OCI-LY1 (cell line): ENCODE data around the gene SAT2.
A peak's percentile ranks its signal among the peaks of the same experiment; 100 is the strongest.

Experiments
- H2AFZ ChIP-seq: fragments of 200-600 bp; sonication (generic), shearing (Covaris generic); 2 replicates; pipeline ENCODE4 v1.6.0; 2014; ENCODE audit warnings: antibody characterized with exemption, mild to moderate bottlenecking, low read length
- H3F3A ChIP-seq: fragments of 200-600 bp; sonication (generic), shearing (Covaris generic); 2 replicates; pipeline ENCODE4 v1.6.0; 2014; ENCODE audit warnings: mild to moderate bottlenecking, antibody characterized with exemption, low read length, moderate library complexity; ENCODE audit not compliant: insufficient read depth
- H3K27ac ChIP-seq: fragments of 200-600 bp; sonication (generic); 2 replicates; pipeline ENCODE4 v1.5.1; 2014; ENCODE audit warnings: low read length, mixed run types, mild to moderate bottlenecking, low read depth; ENCODE audit not compliant: poor library complexity, severe bottlenecking
- H3K27me3 ChIP-seq: fragments of 200-600 bp; sonication (generic); 2 replicates; pipeline ENCODE4 v1.6.0; 2014; ENCODE audit warnings: antibody characterized with exemption, mild to moderate bottlenecking, low read length, moderate library complexity; ENCODE audit not compliant: insufficient read depth
- H3K36me3 ChIP-seq: fragments of 200-600 bp; sonication (generic); 2 replicates; pipeline ENCODE4 v1.6.1; 2014; ENCODE audit warnings: mild to moderate bottlenecking, antibody characterized with exemption, low read length, moderate library complexity, mixed read lengths; ENCODE audit not compliant: insufficient read depth
- H3K4me1 ChIP-seq: fragments of 200-600 bp; sonication (generic); 2 replicates; pipeline ENCODE4 v1.5.1; 2014; ENCODE audit warnings: mild to moderate bottlenecking, low read length, moderate library complexity; ENCODE audit not compliant: insufficient read depth, severe bottlenecking
- H3K4me2 ChIP-seq: fragments of 200-600 bp; sonication (generic), shearing (Covaris generic); 2 replicates; pipeline ENCODE4 v1.6.1; 2014; ENCODE audit warnings: low read length
- H3K4me3 ChIP-seq: fragments of 200-600 bp; sonication (generic); 2 replicates; pipeline ENCODE4 v1.5.1; 2014; ENCODE audit warnings: low read length, low read depth, mild to moderate bottlenecking, mixed read lengths; ENCODE audit not compliant: poor library complexity, severe bottlenecking
- H3K79me2 ChIP-seq: fragments of 200-600 bp; shearing (Covaris generic); 2 replicates; pipeline ENCODE4 v1.6.1; 2016; ENCODE audit warnings: mixed run types, low read length, mixed read lengths; ENCODE audit not compliant: insufficient read depth
- H3K9ac ChIP-seq: fragments of 200-600 bp; sonication (generic), shearing (Covaris generic); 2 replicates; pipeline ENCODE4 v1.6.1; 2014; ENCODE audit warnings: mild to moderate bottlenecking, low read length, mixed read lengths
- H3K9me2 ChIP-seq: fragments of 200-600 bp; sonication (generic), shearing (Covaris generic); 2 replicates; pipeline ENCODE4 v1.6.1; 2014; ENCODE audit warnings: low read depth, mild to moderate bottlenecking, low read length, mixed read lengths
- H3K9me3 ChIP-seq: fragments of 200-600 bp; shearing (Covaris generic); 2 replicates; pipeline ENCODE4 v1.6.1; 2014; ENCODE audit warnings: low read length, mixed read lengths
- H4K20me1 ChIP-seq: fragments of 200-600 bp; sonication (generic), shearing (Covaris generic); 2 replicates; pipeline ENCODE4 v1.6.0; 2016; ENCODE audit warnings: mild to moderate bottlenecking, low read length; ENCODE audit not compliant: insufficient read depth
- CTCF ChIP-seq: fragments of 200-600 bp; sonication (generic), shearing (Covaris generic); IDR thresholded peaks from 2 replicates; pipeline ENCODE4 v1.5.1; 2017; ENCODE audit warnings: mild to moderate bottlenecking, antibody characterized with exemption, low read length, moderate library complexity, mixed read lengths
- EZH2 ChIP-seq: fragments of 200-600 bp; sonication (generic), shearing (Covaris generic); IDR thresholded peaks from 2 replicates; pipeline ENCODE4 v1.8.0; 2017; ENCODE audit warnings: borderline replicate concordance, mixed run types, mild to moderate bottlenecking, antibody characterized with exemption, low read length, moderate library complexity, mixed read lengths

The SAT2 gene

GRCh38 chr17:7587420-7588151 lies 40.0 kb downstream of the SAT2 start:
- Histone ChIP-seq H3K27ac (no peak overlapping the region), H3K4me3 (no peak overlapping the region), H3K4me1 (peaks cover 25% of the 10 kb centered on the region), H3K9me3 (no peaks in the 10 kb centered on the region), H3K79me2 (no peaks in the 10 kb centered on the region), H3K36me3 (peaks cover 55% of the 10 kb centered on the region; the same call in 1 of the 2 replicates), H3K9ac (no peak overlapping the region), H2AFZ (no peak overlapping the region), H3K9me2 (no peaks in the 10 kb centered on the region), H3K27me3 (no peaks in the 10 kb centered on the region), H3K4me2 (no peak overlapping the region), H3F3A (no peaks in the 10 kb centered on the region), H4K20me1 (no peaks in the 10 kb centered on the region)
- TF ChIP-seq EZH2: no peak
- no peak for TF ChIP-seq CTCF

- Histone ChIP-seq H3K9ac (no peak overlapping the region), H3K27ac (no peak overlapping the region), H3K27me3 (no peaks in the 10 kb centered on the region), H3K9me3 (no peaks in the 10 kb centered on the region), H3F3A (no peaks in the 10 kb centered on the region), H4K20me1 (no peaks in the 10 kb centered on the region), H3K79me2 (no peaks in the 10 kb centered on the region), H3K9me2 (no peaks in the 10 kb centered on the region), H3K36me3 (peaks cover 49% of the 10 kb centered on the region; the same call in 1 of the 2 replicates), H3K4me3 (no peak overlapping the region), H3K4me2 (no peak overlapping the region), H2AFZ (no peak overlapping the region), H3K4me1 (peaks cover 33% of the 10 kb centered on the region)
- peak; percentile 75 for TF ChIP-seq CTCF
- TF ChIP-seq EZH2: no peak
Measured at GRCh38 chr17:7586673-7587419, 40.8 kb downstream of the SAT2 start.

GRCh38 chr17:7583253-7584109 lies 44.1 kb downstream of the SAT2 start, which contains the start of gene MPDU1:
Gene MPDU1 (plus strand): TSS chr17:7583852. CDS start chr17:7583863, 11 bp downstream.
- H3K36me3 ChIP-seq: peaks cover 33% of the 10 kb centered on the region; the same call in 1 of the 2 replicates
- H3K4me3 ChIP-seq: peak within 1 kb of the TSS; percentile 76
- H3K4me2 ChIP-seq: peak within 1 kb of the TSS; percentile 73
- peaks cover 53% of the 10 kb centered on the region for H3K4me1 ChIP-seq
- no peaks in the 10 kb centered on the region for H3K9me2 ChIP-seq
- peak within 1 kb of the TSS; percentile 81 for H3K9ac ChIP-seq
- H3K9me3 ChIP-seq: no peaks in the 10 kb centered on the region
- peak within 1 kb of the TSS; percentile 88 for H3K27ac ChIP-seq
- H3K79me2 ChIP-seq: no peaks in the 10 kb centered on the region
- H3K27me3 ChIP-seq: no peaks in the 10 kb centered on the region
- no peak within 1 kb of the TSS for H2AFZ ChIP-seq
- peaks cover 17% of the 10 kb centered on the region; the same call in 1 of the 2 replicates for H3F3A ChIP-seq
- TF ChIP-seq EZH2 (no peak), CTCF (no peak)
- H4K20me1 ChIP-seq: no peaks in the 10 kb centered on the region
